ENCODE measurements around the gene R3HDM1.
"Not testable (repeated sequence)": the region's sequence is repeated elsewhere in the genome, so short reads cannot be mapped to it uniquely, and the experiment has no call there.

R3HDM1 gene

GRCh38 chr2:135510577-135510976 lies 20.7 kb upstream of the R3HDM1 start:
- no peak for TF ChIP-seq ZFX (IDR thresholded peaks at IDR 0.05; ENCODE audit: borderline replicate concordance)
- TF ChIP-seq CTCF (IDR thresholded peaks at IDR 0.05), result no peak
- no peak overlapping the region for H3K27ac ChIP-seq

- no peak overlapping the region for H3K27ac ChIP-seq
- no peak for TF ChIP-seq CTCF (IDR thresholded peaks at IDR 0.05)
Measured at GRCh38 chr2:135512099-135512498, 19.2 kb upstream of the R3HDM1 start.

GRCh38 chr2:135525786-135526185 lies 5.5 kb upstream of the R3HDM1 start:
- no peak for TF ChIP-seq ZFX (IDR thresholded peaks at IDR 0.05; ENCODE audit: borderline replicate concordance)
- no peak for TF ChIP-seq CTCF (IDR thresholded peaks at IDR 0.05)
- no peak overlapping the region for H3K27ac ChIP-seq

GRCh38 chr2:135528006-135528405 lies 3.3 kb upstream of the R3HDM1 start:
- no peak overlapping the region for H3K27ac ChIP-seq
- no peak for TF ChIP-seq CTCF (IDR thresholded peaks at IDR 0.05)
- no peak for TF ChIP-seq ZFX (IDR thresholded peaks at IDR 0.05; ENCODE audit: borderline replicate concordance)

GRCh38 chr2:135530313-135531230 lies 712 bp upstream of the R3HDM1 start, which contains the start of gene ZRANB3:
Gene ZRANB3 (minus strand): TSS chr2:135531218.
- peak within 1 kb of the TSS; percentile 81 for H3K27ac ChIP-seq
- TF ChIP-seq CTCF (IDR thresholded peaks at IDR 0.05), result no peak
- no peak for TF ChIP-seq ZFX (IDR thresholded peaks at IDR 0.05; ENCODE audit: borderline replicate concordance)

- no peak overlapping the region for H3K27ac ChIP-seq
- no peak for TF ChIP-seq ZFX (IDR thresholded peaks at IDR 0.05; ENCODE audit: borderline replicate concordance)
- TF ChIP-seq CTCF (IDR thresholded peaks at IDR 0.05), result no peak
Measured at GRCh38 chr2:135532581-135532980, 1.3 kb downstream of the R3HDM1 start.

GRCh38 chr2:135533545-135533944 lies 2.3 kb downstream of the R3HDM1 start:
- not testable (repeated sequence) for H3K27ac ChIP-seq
